Measurements from ENCODE around the gene CDC42EP5.

Gene CDC42EP5

DNA sequence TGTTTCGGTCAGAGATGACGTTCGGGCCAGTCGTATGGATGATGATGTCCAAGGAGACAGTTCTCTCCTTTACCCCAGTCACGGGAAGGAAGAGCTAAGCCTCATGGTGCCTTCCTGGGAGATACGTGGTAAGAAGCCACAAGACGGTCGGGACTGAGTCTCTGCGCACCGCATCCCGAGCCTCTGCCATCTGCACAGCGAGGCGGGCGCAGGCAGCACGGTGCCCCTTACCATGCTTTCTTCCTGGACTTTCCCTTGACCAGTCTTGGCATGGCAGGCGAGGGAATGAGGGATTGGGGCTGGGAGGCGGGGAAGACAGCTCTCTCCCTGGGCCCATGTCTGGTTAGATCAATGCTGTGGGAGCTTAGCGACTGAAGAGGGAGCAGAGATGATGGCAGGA, 19.5 kb upstream of the CDC42EP5 start:
- no peak overlapping the region for H3K4me3 ChIP-seq
- H3K27ac ChIP-seq, result no peak overlapping the region
- TF ChIP-seq, protein P1, sequence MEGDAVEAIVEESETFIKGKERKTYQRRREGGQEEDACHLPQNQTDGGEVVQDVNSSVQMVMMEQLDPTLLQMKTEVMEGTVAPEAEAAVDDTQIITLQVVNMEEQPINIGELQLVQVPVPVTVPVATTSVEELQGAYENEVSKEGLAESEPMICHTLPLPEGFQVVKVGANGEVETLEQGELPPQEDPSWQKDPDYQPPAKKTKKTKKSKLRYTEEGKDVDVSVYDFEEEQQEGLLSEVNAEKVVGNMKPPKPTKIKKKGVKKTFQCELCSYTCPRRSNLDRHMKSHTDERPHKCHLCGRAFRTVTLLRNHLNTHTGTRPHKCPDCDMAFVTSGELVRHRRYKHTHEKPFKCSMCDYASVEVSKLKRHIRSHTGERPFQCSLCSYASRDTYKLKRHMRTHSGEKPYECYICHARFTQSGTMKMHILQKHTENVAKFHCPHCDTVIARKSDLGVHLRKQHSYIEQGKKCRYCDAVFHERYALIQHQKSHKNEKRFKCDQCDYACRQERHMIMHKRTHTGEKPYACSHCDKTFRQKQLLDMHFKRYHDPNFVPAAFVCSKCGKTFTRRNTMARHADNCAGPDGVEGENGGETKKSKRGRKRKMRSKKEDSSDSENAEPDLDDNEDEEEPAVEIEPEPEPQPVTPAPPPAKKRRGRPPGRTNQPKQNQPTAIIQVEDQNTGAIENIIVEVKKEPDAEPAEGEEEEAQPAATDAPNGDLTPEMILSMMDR (IDR thresholded peaks at IDR 0.05), result no peak
- DNase-seq (ENCODE audit: low spot score), result no peak

DNA sequence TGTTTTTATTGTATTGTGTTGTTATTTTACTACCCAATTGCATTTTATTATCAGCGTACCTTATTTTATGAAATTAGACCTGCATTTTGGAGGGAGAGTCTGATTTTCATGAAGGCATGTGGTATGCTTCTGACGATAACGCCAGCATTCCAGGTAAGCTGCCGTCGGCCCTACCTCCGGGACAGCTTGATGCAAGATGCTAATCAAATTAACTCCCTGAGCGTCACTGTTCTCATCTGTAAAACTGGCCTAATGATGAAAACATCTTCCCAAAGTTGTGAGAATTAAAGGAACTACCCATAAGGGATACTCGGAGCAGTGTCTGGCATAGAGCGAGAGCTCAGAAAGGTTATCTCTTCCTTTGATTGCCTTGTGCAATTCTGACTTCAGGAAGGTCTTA, 16.7 kb upstream of the CDC42EP5 start:
- Histone ChIP-seq H3K4me3 (no peak overlapping the region), H3K27ac (no peak overlapping the region)
- DNase-seq (ENCODE audit: low spot score), result no peak
- TF ChIP-seq, protein P1 (IDR thresholded peaks at IDR 0.05), result no peak

DNA sequence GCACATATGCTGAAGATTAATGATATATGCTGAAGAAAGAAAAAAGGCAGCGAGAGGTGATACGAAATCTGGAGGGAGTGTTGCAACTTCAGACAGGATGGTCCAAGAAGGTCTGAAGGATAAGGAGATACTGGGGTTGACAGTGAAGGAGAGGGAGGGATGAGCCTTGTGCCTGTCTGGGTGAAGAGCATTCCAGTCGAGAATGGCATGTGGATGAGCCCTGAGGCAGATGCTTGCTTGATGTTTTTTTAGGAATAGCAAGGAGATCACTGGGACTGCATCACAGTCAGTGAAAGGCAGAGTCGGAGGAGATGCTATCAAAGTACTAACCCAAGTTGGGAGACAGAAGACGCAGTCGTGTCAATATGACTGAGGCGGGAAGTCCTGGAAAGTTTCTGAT, 16.2 kb upstream of the CDC42EP5 start:
- TF ChIP-seq, protein P1 (IDR thresholded peaks at IDR 0.05), result no peak
- DNase-seq (ENCODE audit: low spot score), result no peak
- Histone ChIP-seq H3K4me3 (no peak overlapping the region), H3K27ac (no peak overlapping the region)

DNA sequence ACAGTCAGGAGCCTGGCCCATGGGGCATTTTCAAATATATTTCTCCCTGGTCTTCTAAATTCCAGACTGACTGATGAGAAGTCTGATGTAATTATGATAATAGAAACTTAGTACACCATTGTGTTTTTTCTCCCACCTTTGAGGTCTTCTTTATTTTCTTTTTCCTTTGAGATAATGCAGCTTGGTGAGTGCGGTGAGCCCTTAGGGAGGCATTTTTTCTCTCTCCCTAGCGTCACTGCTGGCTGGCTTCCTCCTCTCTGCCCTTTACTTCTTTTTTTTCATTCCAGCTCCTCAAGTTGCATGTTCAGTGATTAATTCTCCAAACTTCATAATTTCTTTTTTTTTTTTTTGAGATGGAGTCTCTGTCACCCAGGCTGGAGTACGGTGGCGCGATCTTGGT, 12.8 kb upstream of the CDC42EP5 start:
- TF ChIP-seq, protein P1 (IDR thresholded peaks at IDR 0.05), result no peak
- H3K27ac ChIP-seq, result no peak overlapping the region
- no peak for DNase-seq (ENCODE audit: low spot score)
- no peak overlapping the region for H3K4me3 ChIP-seq

DNA sequence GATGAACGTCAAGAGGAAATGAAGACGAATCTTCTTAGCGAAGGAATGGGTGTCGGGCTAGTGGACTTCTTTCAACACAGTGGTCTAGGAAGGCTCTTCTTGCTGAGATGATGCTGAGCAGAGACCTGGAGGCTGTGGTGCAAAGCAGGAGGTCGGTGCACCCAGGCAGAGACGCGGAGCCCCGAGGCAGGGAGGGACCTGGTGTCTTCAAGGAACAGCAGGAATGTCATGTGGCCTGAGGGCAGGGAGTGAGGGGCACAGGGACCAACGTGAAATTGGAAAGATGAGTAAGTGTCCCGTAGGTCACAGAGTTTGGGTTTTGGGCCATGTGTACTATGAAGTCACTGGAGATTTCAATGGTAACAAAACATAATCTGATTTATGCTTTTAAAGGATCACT, 11.4 kb upstream of the CDC42EP5 start:
- no peak for DNase-seq (ENCODE audit: low spot score)
- Histone ChIP-seq H3K27ac (no peak overlapping the region), H3K4me3 (no peak overlapping the region)
- TF ChIP-seq, protein P1 (IDR thresholded peaks at IDR 0.05), result no peak

DNA sequence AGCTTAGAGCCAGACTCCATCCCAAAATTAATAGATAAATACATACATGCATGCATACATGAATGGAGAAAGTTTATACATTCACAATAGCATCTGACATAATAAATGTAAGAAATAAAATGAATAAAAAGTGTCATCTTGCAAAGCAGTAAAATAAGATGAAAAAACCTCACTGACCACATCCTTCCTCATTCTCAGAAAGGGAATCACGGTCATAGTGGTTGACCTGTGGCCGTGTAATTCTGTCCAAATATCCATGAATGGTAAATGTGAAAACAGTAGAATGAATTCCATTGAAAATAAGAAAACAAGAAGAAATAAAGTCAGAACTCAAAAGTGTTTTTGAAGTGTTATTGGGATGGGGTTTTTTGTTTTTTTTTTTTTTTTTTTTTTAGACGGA, 9.8 kb upstream of the CDC42EP5 start:
- no peak overlapping the region for H3K4me3 ChIP-seq
- no peak overlapping the region for H3K27ac ChIP-seq
- no peak for DNase-seq (ENCODE audit: low spot score)
- TF ChIP-seq, protein P1 (IDR thresholded peaks at IDR 0.05), result no peak

DNA sequence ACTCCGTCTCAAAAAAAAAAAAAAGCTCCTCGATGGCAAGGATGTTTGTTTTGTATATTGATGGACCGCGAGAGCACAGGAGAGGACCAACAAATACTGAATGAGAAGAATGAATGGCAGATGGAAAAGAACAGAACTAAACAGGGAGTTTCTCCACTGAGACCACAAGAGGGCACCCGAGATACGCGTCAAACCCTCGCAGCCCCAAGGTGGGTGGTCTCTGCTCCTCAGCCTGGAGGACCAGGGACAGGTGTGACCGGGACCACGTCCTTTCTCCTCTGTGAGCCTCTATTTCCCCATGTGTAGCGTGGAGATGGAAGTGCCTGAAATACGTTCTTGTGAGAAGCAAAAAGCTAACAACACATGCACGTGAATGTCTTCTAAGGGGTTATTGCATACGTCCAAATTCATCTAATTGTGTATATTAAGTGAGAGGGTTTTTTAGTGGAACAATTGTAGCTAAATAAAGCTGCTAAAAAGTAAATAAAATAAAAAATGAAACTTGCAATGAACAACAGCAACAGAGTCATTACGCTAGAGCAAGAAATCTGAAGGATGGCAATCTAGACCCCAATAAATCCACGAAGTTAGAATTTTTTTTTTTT, 8.3 kb upstream of the CDC42EP5 start:
- Histone ChIP-seq H3K27ac (no peak overlapping the region), H3K4me3 (no peak overlapping the region)
- no peak for DNase-seq (ENCODE audit: low spot score)
- TF ChIP-seq, protein P1 (IDR thresholded peaks at IDR 0.05), result peak; percentile 27

Measured in coronary artery (tissue), 2 donors.